ENCODE measurements around the gene MREG. TPM values are rescaled to one million over a fixed set of nuclear protein-coding genes. Genes with fewer than 3 reads are reported as not detected.

MREG gene
- total and polyA plus RNA-seq, 10 of the 15 experiments (the other 5 are each of a cell fraction or from before 2014, with no cell fraction given), result 6.9 to 45.0 (median 28.5) TPM

GRCh38 chr2:215946586-215946985, 66.8 kb downstream of the MREG start:
- ChIA-PET SMC1A (ENCODE audit: uncharacterized antibody, unreplicated experiment) (interaction anchor here (0.6 to 9.6 kb wide), 4 partner anchors 9 to 74 kb away, joined by 3 to 224 read pairs (median 42); no protein-coding TSS in a partner anchor), CTCF (interaction anchor here (1.4 to 12.0 kb wide), 5 partner anchors 15 to 163 kb away, joined by 3 to 323 read pairs (median 12); partner anchors contain the start of gene MREG), POLR2A (interaction anchor here (0.7 to 1.9 kb wide), 2 partner anchors 58 to 76 kb away, joined by 3 to 4 read pairs; no protein-coding TSS in a partner anchor), RAD21 (ENCODE audit: unreplicated experiment) (interaction anchor here (10.9 kb wide), 1 partner anchor 74 kb away, joined by 172 read pairs; no protein-coding TSS in a partner anchor)
- no peak for DNase-seq (ENCODE audit: low read depth, low spot score)
- FAIRE-seq, result no peak
- no peaks in the 10 kb centered on the region for H4K20me1 ChIP-seq (ENCODE audit: control insufficient read depth, insufficient read depth)
- H2AFZ ChIP-seq (ENCODE audit: control insufficient read depth, low read depth, low read length), result no peak overlapping the region
- in situ Hi-C loops (cut with MboI), result loop anchor here (10.0 to 25.0 kb wide), 2 partner anchors 718 to 1634 kb away; no protein-coding TSS in a partner anchor
- H3K9ac ChIP-seq (ENCODE audit: control insufficient read depth, insufficient read depth, low read length), result no peak overlapping the region
- ATAC-seq, result no peak
- no peak overlapping the region for H3K27ac ChIP-seq (ENCODE audit: control insufficient read depth, insufficient read depth)
- H3K36me3 ChIP-seq (ENCODE audit: control insufficient read depth in 2 of 2, insufficient read depth in 2 of 2, low read length in 1 of 2), result peaks cover 3 to 16% of the 10 kb centered on the region in 2 experiments; a peak in 3 of 4 replicates
- H3K9me3 ChIP-seq (replicated peaks; ENCODE audit: control insufficient read depth, insufficient read depth, low read length), result no peaks in the 10 kb centered on the region; the same call in 2 of the 3 replicates
- H3K4me2 ChIP-seq (ENCODE audit: control insufficient read depth, insufficient read depth), result no peak overlapping the region
- no peaks in the 10 kb centered on the region for H3K4me1 ChIP-seq (ENCODE audit: control insufficient read depth, insufficient read depth, low read length)
- TF ChIP-seq POLR2AphosphoS2 (IDR thresholded peaks at IDR 0.05; ENCODE audit: low read depth, low read length), result no peak
- no peak for TF ChIP-seq EP300 (IDR thresholded peaks at IDR 0.05; ENCODE audit: borderline replicate concordance in 1 of 2, control insufficient read depth in 1 of 2, low read depth in 2 of 2, low read length in 2 of 2)
- no peak for TF ChIP-seq TCF7 (IDR thresholded peaks at IDR 0.05; ENCODE audit: borderline replicate concordance)
- TF ChIP-seq ZBTB33 (IDR thresholded peaks at IDR 0.05), result no peak
- TF ChIP-seq CBX5 (IDR thresholded peaks at IDR 0.05; ENCODE audit: low read depth), result no peak
- TF ChIP-seq ZSCAN29 (IDR thresholded peaks at IDR 0.05), result no peak
- TF ChIP-seq JUND (IDR thresholded peaks at IDR 0.05; ENCODE audit: low read depth, low read length), result no peak
- TF ChIP-seq HDAC6 (IDR thresholded peaks at IDR 0.05; ENCODE audit: unreplicated experiment), result no peak
- TF ChIP-seq ETV6 (conservative IDR thresholded peaks at IDR 0.05 in 1 of 2, IDR thresholded peaks at IDR 0.05 in 1 of 2; ENCODE audit: borderline replicate concordance in 1 of 2, low read depth in 1 of 2), result no peak
- no peak for TF ChIP-seq NR2C2 (IDR thresholded peaks at IDR 0.05; ENCODE audit: borderline replicate concordance, control insufficient read depth, insufficient read length, low read depth)
- no peak for TF ChIP-seq SUPT20H (IDR thresholded peaks at IDR 0.05; ENCODE audit: borderline replicate concordance, control insufficient read depth, low read depth, low read length)
- no peak for TF ChIP-seq DPF2 (IDR thresholded peaks at IDR 0.05)
- TF ChIP-seq, protein P1, sequence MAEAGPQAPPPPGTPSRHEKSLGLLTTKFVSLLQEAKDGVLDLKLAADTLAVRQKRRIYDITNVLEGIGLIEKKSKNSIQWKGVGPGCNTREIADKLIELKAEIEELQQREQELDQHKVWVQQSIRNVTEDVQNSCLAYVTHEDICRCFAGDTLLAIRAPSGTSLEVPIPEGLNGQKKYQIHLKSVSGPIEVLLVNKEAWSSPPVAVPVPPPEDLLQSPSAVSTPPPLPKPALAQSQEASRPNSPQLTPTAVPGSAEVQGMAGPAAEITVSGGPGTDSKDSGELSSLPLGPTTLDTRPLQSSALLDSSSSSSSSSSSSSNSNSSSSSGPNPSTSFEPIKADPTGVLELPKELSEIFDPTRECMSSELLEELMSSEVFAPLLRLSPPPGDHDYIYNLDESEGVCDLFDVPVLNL (IDR thresholded peaks at IDR 0.05; ENCODE audit: low read depth, low read length), result no peak
- TF ChIP-seq TARDBP (IDR thresholded peaks at IDR 0.05; ENCODE audit: borderline replicate concordance), result no peak
- no peak for TF ChIP-seq NFYA (IDR thresholded peaks at IDR 0.05; ENCODE audit: borderline replicate concordance, low read depth, low read length)
- no peak for TF ChIP-seq KLF5 (IDR thresholded peaks at IDR 0.05; ENCODE audit: partially characterized antibody)
- TF ChIP-seq, protein P2, sequence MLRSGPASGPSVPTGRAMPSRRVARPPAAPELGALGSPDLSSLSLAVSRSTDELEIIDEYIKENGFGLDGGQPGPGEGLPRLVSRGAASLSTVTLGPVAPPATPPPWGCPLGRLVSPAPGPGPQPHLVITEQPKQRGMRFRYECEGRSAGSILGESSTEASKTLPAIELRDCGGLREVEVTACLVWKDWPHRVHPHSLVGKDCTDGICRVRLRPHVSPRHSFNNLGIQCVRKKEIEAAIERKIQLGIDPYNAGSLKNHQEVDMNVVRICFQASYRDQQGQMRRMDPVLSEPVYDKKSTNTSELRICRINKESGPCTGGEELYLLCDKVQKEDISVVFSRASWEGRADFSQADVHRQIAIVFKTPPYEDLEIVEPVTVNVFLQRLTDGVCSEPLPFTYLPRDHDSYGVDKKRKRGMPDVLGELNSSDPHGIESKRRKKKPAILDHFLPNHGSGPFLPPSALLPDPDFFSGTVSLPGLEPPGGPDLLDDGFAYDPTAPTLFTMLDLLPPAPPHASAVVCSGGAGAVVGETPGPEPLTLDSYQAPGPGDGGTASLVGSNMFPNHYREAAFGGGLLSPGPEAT (IDR thresholded peaks at IDR 0.05; ENCODE audit: low read depth), result no peak
- no peak for TF ChIP-seq MEF2B (IDR thresholded peaks at IDR 0.05; ENCODE audit: partially characterized antibody, poor library complexity, severe bottlenecking)
- no peaks in the 10 kb centered on the region for H3K27me3 ChIP-seq (replicated peaks in 1 of 2; ENCODE audit: control insufficient read depth in 2 of 2, insufficient read depth in 2 of 2, low read length in 1 of 2)
- no TSS peak for BruUV-seq (replicated peaks)
- H3K4me3 ChIP-seq, result no peak overlapping the region
- intact Hi-C loops (cut with micrococcal nuclease; ENCODE audit: unreplicated experiment), result no loop called here
- peaks cover 3% of the 10 kb centered on the region for H3K79me2 ChIP-seq (ENCODE audit: control insufficient read depth, insufficient read depth, low read length)
- WGBS (ENCODE audit: insufficient coverage, insufficient replicate concordance, low lambda C conversion rate, missing lambda C conversion rate), result 49% methylated on average over 3 of the region's 3 CpGs
